Anterior cingulate cortex (tissue), 58 donors: ENCODE results near the gene EEFSEC.

Experiments used
- DNase-seq, 58 donors: peaks; one replicate each; lab custom pipeline; 2025; lab: John Stamatoyannopoulos, UW

Gene EEFSEC

GRCh38 chr3:128399221-128399915 is 246.1 kb downstream of the EEFSEC start:
- no peak for DNase-seq

GRCh38 chr3:128400671-128401070 is 247.4 kb downstream of the EEFSEC start:
- DNase-seq, result no peak

- no peak for DNase-seq
These were observed 249.0 kb downstream of the EEFSEC start for GRCh38 chr3:128402319-128402718.

GRCh38 chr3:128402998-128403397 is 249.7 kb downstream of the EEFSEC start:
- no peak for DNase-seq

- DNase-seq, result no peak
These were observed 251.2 kb downstream of the EEFSEC start for GRCh38 chr3:128404276-128405068.

- DNase-seq, result no peak
These were observed 252.4 kb downstream of the EEFSEC start for GRCh38 chr3:128405554-128406277.

GRCh38 chr3:128407247-128407646 is 254.0 kb downstream of the EEFSEC start:
- DNase-seq, result no peak

GRCh38 chr3:128408012-128408692 is 254.9 kb downstream of the EEFSEC start:
- no peak for DNase-seq

GRCh38 chr3:128408693-128409623 is 255.7 kb downstream of the EEFSEC start:
- peak in 2 of 58 donors; percentile 5 to 11 for DNase-seq

GRCh38 chr3:128409624-128410581 is 256.6 kb downstream of the EEFSEC start:
- DNase-seq, result no peak

GRCh38 chr3:128410669-128411573 is 257.6 kb downstream of the EEFSEC start:
- DNase-seq, result no peak

GRCh38 chr3:128411574-128412064 is 258.3 kb downstream of the EEFSEC start:
- DNase-seq, result no peak

- DNase-seq, result no peak
These were observed 259.1 kb downstream of the EEFSEC start for GRCh38 chr3:128412180-128413002.

- no peak for DNase-seq
These were observed 259.7 kb downstream of the EEFSEC start for GRCh38 chr3:128413003-128413370.

GRCh38 chr3:128413413-128414205 is 260.3 kb downstream of the EEFSEC start:
- DNase-seq, result no peak
